ENCODE data around the gene ITPR1. TPM values are rescaled to one million over a fixed set of nuclear protein-coding genes. Genes with fewer than 3 reads are reported as not detected.
"Not testable (repeated sequence)": the region's sequence is repeated elsewhere in the genome, so short reads cannot be mapped to it uniquely, and the experiment has no call there.

ITPR1 gene
- total and polyA plus RNA-seq, 2 experiments from 2014 or later, result 6.8 to 21.0 TPM

DNA sequence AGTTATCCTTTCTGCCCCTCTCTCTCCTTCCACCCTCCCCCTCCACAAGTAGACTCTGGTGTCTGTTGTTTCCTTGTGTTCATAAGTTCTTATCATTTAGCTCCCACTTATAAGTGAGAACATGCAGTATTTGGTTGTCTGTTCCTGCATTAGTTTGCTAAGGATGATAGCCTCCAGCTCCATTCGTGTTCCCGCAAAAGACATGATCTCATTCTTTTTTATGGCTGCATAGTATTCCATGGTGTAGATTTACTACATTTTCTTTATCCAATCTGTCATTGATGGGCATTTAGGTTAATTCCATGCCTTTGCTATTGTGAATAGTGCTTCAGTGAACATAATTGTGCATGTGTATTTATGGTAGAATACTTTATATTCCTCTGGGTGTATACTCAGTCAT lies 97.7 kb downstream of the ITPR1 start:
- not testable (repeated sequence) for H3K9me3 Mint-ChIP-seq; H4K20me1 ChIP-seq (replicated peaks; ENCODE audit: insufficient read depth); H3K27me3 Mint-ChIP-seq (ENCODE audit: insufficient read depth, low read depth, poor library complexity); ATAC-seq; H3F3A ChIP-seq (replicated peaks; ENCODE audit: low read depth); H3K27me3 ChIP-seq (ENCODE audit: insufficient read depth); H3K36me3 ChIP-seq (ENCODE audit: insufficient read depth); H3K36me3 Mint-ChIP-seq (ENCODE audit: low read depth); H3K4me3 ChIP-seq; H3K4me3 Mint-ChIP-seq; H2AFZ ChIP-seq; H3K27ac Mint-ChIP-seq; H3K9me2 ChIP-seq (ENCODE audit: insufficient read depth); DNase-seq (ENCODE audit: low spot score); H3K4me2 ChIP-seq; H3K27ac ChIP-seq (ENCODE audit: low read depth); H3K79me2 ChIP-seq (replicated peaks; ENCODE audit: insufficient read depth)
- peaks cover 34% of the 10 kb centered on the region for H3K4me1 Mint-ChIP-seq
- H3K4me1 ChIP-seq (ENCODE audit: insufficient read depth), result peaks cover 25% of the 10 kb centered on the region

DNA sequence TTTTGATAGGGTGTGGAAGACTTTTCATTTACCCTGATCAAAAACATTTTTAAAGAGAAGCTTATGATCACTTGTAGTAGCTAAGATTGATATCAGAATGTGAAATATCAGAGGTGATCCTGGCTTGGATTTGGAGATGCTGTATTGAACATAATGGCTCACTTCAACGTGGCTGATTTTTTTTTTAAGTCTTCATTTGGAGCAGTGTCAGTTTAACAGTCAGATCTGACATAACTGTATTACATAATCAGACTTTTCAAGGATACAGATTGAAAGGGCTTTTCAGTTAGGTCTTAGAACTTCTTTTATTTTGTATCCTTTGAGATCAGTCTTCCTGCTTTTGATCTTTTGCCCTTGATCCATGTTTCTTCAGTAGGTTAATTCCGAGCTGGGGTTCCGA lies 98.5 kb downstream of the ITPR1 start:
- peaks cover 32% of the 10 kb centered on the region for H3K4me1 ChIP-seq (ENCODE audit: insufficient read depth)
- H3F3A ChIP-seq (replicated peaks; ENCODE audit: low read depth), result no peaks in the 10 kb centered on the region
- H3K79me2 ChIP-seq (replicated peaks; ENCODE audit: insufficient read depth), result no peaks in the 10 kb centered on the region
- H3K27ac ChIP-seq (ENCODE audit: low read depth), result no peak overlapping the region
- Mint-ChIP-seq H3K4me1 (peaks cover 39% of the 10 kb centered on the region), H3K27me3 (ENCODE audit: insufficient read depth, low read depth, poor library complexity) (no peaks in the 10 kb centered on the region), H3K4me3 (no peak overlapping the region), H3K9me3 (no peaks in the 10 kb centered on the region; the same call in 2 of the 3 replicates), H3K36me3 (ENCODE audit: low read depth) (no peaks in the 10 kb centered on the region; the same call in 2 of the 3 replicates), H3K27ac (no peak overlapping the region)
- H3K36me3 ChIP-seq (ENCODE audit: insufficient read depth), result no peaks in the 10 kb centered on the region
- H2AFZ ChIP-seq, result no peak overlapping the region
- no peak overlapping the region for H3K4me3 ChIP-seq
- H4K20me1 ChIP-seq (replicated peaks; ENCODE audit: insufficient read depth), result no peaks in the 10 kb centered on the region; the same call in none of the 2 replicates
- ATAC-seq (no peak), DNase-seq (ENCODE audit: low spot score) (no peak)
- no peak overlapping the region for H3K4me2 ChIP-seq
- peaks cover 6% of the 10 kb centered on the region; the same call in 1 of the 2 replicates for H3K9me2 ChIP-seq (ENCODE audit: insufficient read depth)
- H3K27me3 ChIP-seq (ENCODE audit: insufficient read depth), result no peaks in the 10 kb centered on the region
- TF ChIP-seq EZH2 (IDR thresholded peaks at IDR 0.05; ENCODE audit: low read depth, unreplicated experiment) (no peak), JUNB (IDR thresholded peaks at IDR 0.05; ENCODE audit: unreplicated experiment) (no peak), ZNF331 (CRISPR knock-in tag; IDR thresholded peaks at IDR 0.05; ENCODE audit: low read depth) (no peak), STAT1 (IDR thresholded peaks at IDR 0.05; ENCODE audit: unreplicated experiment) (no peak), EZH2phosphoT487 (IDR thresholded peaks at IDR 0.05; ENCODE audit: unreplicated experiment) (no peak), ZNF114 (CRISPR knock-in tag; IDR thresholded peaks at IDR 0.05) (no peak), POLR2AphosphoS5 (IDR thresholded peaks at IDR 0.05; ENCODE audit: low read depth) (no peak), NANOG (IDR thresholded peaks at IDR 0.05; ENCODE audit: borderline replicate concordance) (no peak), CREB1 (CRISPR knock-in tag; IDR thresholded peaks at IDR 0.05; ENCODE audit: low read depth) (no peak)
- TF ChIP-seq, protein P1, sequence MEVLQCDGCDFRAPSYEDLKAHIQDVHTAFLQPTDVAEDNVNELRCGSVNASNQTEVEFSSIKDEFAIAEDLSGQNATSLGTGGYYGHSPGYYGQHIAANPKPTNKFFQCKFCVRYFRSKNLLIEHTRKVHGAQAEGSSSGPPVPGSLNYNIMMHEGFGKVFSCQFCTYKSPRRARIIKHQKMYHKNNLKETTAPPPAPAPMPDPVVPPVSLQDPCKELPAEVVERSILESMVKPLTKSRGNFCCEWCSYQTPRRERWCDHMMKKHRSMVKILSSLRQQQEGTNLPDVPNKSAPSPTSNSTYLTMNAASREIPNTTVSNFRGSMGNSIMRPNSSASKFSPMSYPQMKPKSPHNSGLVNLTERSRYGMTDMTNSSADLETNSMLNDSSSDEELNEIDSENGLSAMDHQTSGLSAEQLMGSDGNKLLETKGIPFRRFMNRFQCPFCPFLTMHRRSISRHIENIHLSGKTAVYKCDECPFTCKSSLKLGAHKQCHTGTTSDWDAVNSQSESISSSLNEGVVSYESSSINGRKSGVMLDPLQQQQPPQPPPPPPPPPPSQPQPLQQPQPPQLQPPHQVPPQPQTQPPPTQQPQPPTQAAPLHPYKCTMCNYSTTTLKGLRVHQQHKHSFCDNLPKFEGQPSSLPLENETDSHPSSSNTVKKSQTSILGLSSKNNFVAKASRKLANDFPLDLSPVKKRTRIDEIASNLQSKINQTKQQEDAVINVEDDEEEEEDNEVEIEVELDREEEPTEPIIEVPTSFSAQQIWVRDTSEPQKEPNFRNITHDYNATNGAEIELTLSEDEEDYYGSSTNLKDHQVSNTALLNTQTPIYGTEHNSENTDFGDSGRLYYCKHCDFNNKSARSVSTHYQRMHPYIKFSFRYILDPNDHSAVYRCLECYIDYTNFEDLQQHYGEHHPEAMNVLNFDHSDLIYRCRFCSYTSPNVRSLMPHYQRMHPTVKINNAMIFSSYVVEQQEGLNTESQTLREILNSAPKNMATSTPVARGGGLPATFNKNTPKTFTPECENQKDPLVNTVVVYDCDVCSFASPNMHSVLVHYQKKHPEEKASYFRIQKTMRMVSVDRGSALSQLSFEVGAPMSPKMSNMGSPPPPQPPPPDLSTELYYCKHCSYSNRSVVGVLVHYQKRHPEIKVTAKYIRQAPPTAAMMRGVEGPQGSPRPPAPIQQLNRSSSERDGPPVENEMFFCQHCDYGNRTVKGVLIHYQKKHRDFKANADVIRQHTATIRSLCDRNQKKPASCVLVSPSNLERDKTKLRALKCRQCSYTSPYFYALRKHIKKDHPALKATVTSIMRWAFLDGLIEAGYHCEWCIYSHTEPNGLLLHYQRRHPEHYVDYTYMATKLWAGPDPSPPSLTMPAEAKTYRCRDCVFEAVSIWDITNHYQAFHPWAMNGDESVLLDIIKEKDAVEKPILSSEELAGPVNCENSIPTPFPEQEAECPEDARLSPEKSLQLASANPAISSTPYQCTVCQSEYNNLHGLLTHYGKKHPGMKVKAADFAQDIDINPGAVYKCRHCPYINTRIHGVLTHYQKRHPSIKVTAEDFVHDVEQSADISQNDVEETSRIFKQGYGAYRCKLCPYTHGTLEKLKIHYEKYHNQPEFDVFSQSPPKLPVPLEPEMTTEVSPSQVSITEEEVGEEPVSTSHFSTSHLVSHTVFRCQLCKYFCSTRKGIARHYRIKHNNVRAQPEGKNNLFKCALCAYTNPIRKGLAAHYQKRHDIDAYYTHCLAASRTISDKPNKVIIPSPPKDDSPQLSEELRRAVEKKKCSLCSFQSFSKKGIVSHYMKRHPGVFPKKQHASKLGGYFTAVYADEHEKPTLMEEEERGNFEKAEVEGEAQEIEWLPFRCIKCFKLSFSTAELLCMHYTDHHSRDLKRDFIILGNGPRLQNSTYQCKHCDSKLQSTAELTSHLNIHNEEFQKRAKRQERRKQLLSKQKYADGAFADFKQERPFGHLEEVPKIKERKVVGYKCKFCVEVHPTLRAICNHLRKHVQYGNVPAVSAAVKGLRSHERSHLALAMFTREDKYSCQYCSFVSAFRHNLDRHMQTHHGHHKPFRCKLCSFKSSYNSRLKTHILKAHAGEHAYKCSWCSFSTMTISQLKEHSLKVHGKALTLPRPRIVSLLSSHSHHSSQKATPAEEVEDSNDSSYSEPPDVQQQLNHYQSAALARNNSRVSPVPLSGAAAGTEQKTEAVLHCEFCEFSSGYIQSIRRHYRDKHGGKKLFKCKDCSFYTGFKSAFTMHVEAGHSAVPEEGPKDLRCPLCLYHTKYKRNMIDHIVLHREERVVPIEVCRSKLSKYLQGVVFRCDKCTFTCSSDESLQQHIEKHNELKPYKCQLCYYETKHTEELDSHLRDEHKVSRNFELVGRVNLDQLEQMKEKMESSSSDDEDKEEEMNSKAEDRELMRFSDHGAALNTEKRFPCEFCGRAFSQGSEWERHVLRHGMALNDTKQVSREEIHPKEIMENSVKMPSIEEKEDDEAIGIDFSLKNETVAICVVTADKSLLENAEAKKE (CRISPR knock-in tag; IDR thresholded peaks at IDR 0.05), result no peak
- TF ChIP-seq, protein P2, sequence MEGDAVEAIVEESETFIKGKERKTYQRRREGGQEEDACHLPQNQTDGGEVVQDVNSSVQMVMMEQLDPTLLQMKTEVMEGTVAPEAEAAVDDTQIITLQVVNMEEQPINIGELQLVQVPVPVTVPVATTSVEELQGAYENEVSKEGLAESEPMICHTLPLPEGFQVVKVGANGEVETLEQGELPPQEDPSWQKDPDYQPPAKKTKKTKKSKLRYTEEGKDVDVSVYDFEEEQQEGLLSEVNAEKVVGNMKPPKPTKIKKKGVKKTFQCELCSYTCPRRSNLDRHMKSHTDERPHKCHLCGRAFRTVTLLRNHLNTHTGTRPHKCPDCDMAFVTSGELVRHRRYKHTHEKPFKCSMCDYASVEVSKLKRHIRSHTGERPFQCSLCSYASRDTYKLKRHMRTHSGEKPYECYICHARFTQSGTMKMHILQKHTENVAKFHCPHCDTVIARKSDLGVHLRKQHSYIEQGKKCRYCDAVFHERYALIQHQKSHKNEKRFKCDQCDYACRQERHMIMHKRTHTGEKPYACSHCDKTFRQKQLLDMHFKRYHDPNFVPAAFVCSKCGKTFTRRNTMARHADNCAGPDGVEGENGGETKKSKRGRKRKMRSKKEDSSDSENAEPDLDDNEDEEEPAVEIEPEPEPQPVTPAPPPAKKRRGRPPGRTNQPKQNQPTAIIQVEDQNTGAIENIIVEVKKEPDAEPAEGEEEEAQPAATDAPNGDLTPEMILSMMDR (conservative IDR thresholded peaks at IDR 0.05; ENCODE audit: low read depth in 2 of 2), result no peak
- TF ChIP-seq, protein P3, sequence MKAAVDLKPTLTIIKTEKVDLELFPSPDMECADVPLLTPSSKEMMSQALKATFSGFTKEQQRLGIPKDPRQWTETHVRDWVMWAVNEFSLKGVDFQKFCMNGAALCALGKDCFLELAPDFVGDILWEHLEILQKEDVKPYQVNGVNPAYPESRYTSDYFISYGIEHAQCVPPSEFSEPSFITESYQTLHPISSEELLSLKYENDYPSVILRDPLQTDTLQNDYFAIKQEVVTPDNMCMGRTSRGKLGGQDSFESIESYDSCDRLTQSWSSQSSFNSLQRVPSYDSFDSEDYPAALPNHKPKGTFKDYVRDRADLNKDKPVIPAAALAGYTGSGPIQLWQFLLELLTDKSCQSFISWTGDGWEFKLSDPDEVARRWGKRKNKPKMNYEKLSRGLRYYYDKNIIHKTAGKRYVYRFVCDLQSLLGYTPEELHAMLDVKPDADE (IDR thresholded peaks at IDR 0.05), result no peak

Measured in GM23338 (cell line).